Large intestine (tissue), 12 donors: ENCODE data around the gene SPATC1L. TPM values are rescaled to one million over a fixed set of nuclear protein-coding genes. Genes with fewer than 3 reads are reported as not detected.
"Not testable (repeated sequence)": the region's sequence is repeated elsewhere in the genome, so short reads cannot be mapped to it uniquely, and the experiment has no call there.

Experiments used
- DNase-seq, 2 donors: peaks; one replicate each; pipeline versions ENCODE4 v3.0.0 to v3.0.0-alpha.2; 2013
- H3K27ac ChIP-seq: one replicate; pipeline ENCODE4 v1.5.1; 2013; ENCODE audit warnings: low read length
- H3K27me3 ChIP-seq: 2 replicates; pipeline ENCODE4 v1.6.1; 2013; ENCODE audit warnings: low read length; ENCODE audit not compliant: control insufficient read depth, insufficient read depth
- H3K36me3 ChIP-seq: 2 replicates; pipeline ENCODE4 v1.6.1; 2013; ENCODE audit warnings: low read length; ENCODE audit not compliant: control insufficient read depth, insufficient read depth
- H3K4me1 ChIP-seq: one replicate; pipeline ENCODE4 v1.6.1; 2013; ENCODE audit warnings: low read length; ENCODE audit not compliant: control insufficient read depth, insufficient read depth
- H3K4me3 ChIP-seq: one replicate; pipeline ENCODE4 v1.5.1; 2013; ENCODE audit warnings: low read length
- H3K9me3 ChIP-seq: one replicate; pipeline ENCODE4 v1.6.1; 2013; ENCODE audit warnings: mild to moderate bottlenecking, low read depth, low read length, moderate library complexity; ENCODE audit not compliant: control insufficient read depth
- WGBS: methylation state at CpG from one replicate; pipeline ENCODE4 v1.1.5; 2013; ENCODE audit warnings: low lambda C conversion rate; ENCODE audit not compliant: insufficient coverage; 5-methylcytosine and 5-hydroxymethylcytosine counted together
- long read RNA-seq, 11 donors: transcript quantifications; one replicate each; lab custom pipeline, GENCODE V29; 2026
- polyA plus RNA-seq: library from polyadenylated mRNA; unstranded; fragments of 120-200 nt; gene quantifications from one replicate; pipeline ENCODE4 v1.2.1, GENCODE V29; 2013

Gene SPATC1L
- 13.2 TPM for polyA plus RNA-seq
- long read RNA-seq, donor 1, transcript SPATC1L-202 (4 exons, 1,182 nt): major isoform, 5 of 5 reads
- long read RNA-seq, donor 1, partial matches to known transcripts: 0 of 5 reads
- long read RNA-seq, donor 1, other reads (novel, unspliced or antisense): 0 of 5 reads
- long read RNA-seq, donor 2, transcript SPATC1L-202 (4 exons, 1,182 nt): major isoform, 6 of 6 reads
- long read RNA-seq, donor 2, partial matches to known transcripts: 0 of 6 reads
- long read RNA-seq, donor 2, other reads (novel, unspliced or antisense): 0 of 6 reads
- long read RNA-seq, donor 3, transcript SPATC1L-202 (4 exons, 1,182 nt): major isoform, 9 of 9 reads
- long read RNA-seq, donor 3, partial matches to known transcripts: 0 of 9 reads
- long read RNA-seq, donor 3, other reads (novel, unspliced or antisense): 0 of 9 reads
- long read RNA-seq, donor 4: 0 reads
- long read RNA-seq, donor 5, partial matches to known transcripts: 0 of 3 reads
- long read RNA-seq, donor 5, other reads (novel, unspliced or antisense): 0 of 3 reads
- long read RNA-seq, donor 6, transcript SPATC1L-202 (4 exons, 1,182 nt): major isoform, 10 of 10 reads
- long read RNA-seq, donor 6, partial matches to known transcripts: 0 of 10 reads
- long read RNA-seq, donor 6, other reads (novel, unspliced or antisense): 0 of 10 reads
- long read RNA-seq, donor 7, partial matches to known transcripts: 0 of 4 reads
- long read RNA-seq, donor 7, other reads (novel, unspliced or antisense): 0 of 4 reads
- long read RNA-seq, donor 8, transcript SPATC1L-202 (4 exons, 1,182 nt): major isoform, 11 of 11 reads
- long read RNA-seq, donor 8, partial matches to known transcripts: 0 of 11 reads
- long read RNA-seq, donor 8, other reads (novel, unspliced or antisense): 0 of 11 reads
- long read RNA-seq, donor 9, partial matches to known transcripts: 0 of 3 reads
- long read RNA-seq, donor 9, other reads (novel, unspliced or antisense): 0 of 3 reads
- long read RNA-seq, donor 10, transcript SPATC1L-202 (4 exons, 1,182 nt): major isoform, 8 of 8 reads
- long read RNA-seq, donor 10, partial matches to known transcripts: 0 of 8 reads
- long read RNA-seq, donor 10, other reads (novel, unspliced or antisense): 0 of 8 reads
- long read RNA-seq, donor 11, transcript SPATC1L-202 (4 exons, 1,182 nt): major isoform, 6 of 6 reads
- long read RNA-seq, donor 11, partial matches to known transcripts: 0 of 6 reads
- long read RNA-seq, donor 11, other reads (novel, unspliced or antisense): 0 of 6 reads

- DNase-seq: peak; percentile 66 to 88
- peak within 1 kb of the TSS; percentile 97 for H3K27ac ChIP-seq
- H3K4me3 ChIP-seq: peak within 1 kb of the TSS; percentile 85
- no peaks in the 10 kb centered on the region for H3K4me1 ChIP-seq
- no peaks in the 10 kb centered on the region for H3K36me3 ChIP-seq
- H3K27me3 ChIP-seq: no peaks in the 10 kb centered on the region
- H3K9me3 ChIP-seq: peaks cover 7% of the 10 kb centered on the region
- no CpG with 5 or more reads among the region's 24 CpGs for WGBS
Measured at GRCh38 chr21:46183910-46184624, at the start of gene SPATC1L. TSS of gene SPATC1L (minus strand) at chr21:46184459. CDS start at chr21:46182816, 1,643 bp downstream.

- no peaks in the 10 kb centered on the region for H3K27me3 ChIP-seq
- H3K9me3 ChIP-seq: no peaks in the 10 kb centered on the region
- peaks cover 24% of the 10 kb centered on the region for H3K36me3 ChIP-seq
- no peak for DNase-seq
- peaks cover 6% of the 10 kb centered on the region for H3K4me1 ChIP-seq
- peak overlapping the region; percentile 55 for H3K4me3 ChIP-seq
- H3K27ac ChIP-seq: no peak overlapping the region
- no CpG with 5 or more reads among the region's 6 CpGs for WGBS
Measured at GRCh38 chr21:46229923-46230260, 45.6 kb upstream of the SPATC1L start.

- Histone ChIP-seq H3K27me3 (no peaks in the 10 kb centered on the region), H3K36me3 (peaks cover 18% of the 10 kb centered on the region), H3K9me3 (no peaks in the 10 kb centered on the region), H3K27ac (no peak overlapping the region), H3K4me3 (peak overlapping the region; percentile 55), H3K4me1 (peaks cover 6% of the 10 kb centered on the region)
- no CpG with 5 or more reads among the region's 72 CpGs for WGBS
- DNase-seq: peak; percentile 31 to 63
Measured at GRCh38 chr21:46229133-46229922, 45.1 kb upstream of the SPATC1L start.

- no CpG with 5 or more reads among the region's 77 CpGs for whole genome bisulfite sequencing
- Histone ChIP-seq H3K9me3 (no peaks in the 10 kb centered on the region), H3K36me3 (peaks cover 14% of the 10 kb centered on the region), H3K4me1 (peaks cover 6% of the 10 kb centered on the region), H3K4me3 (peak within 1 kb of the TSS; percentile 82), H3K27me3 (no peaks in the 10 kb centered on the region), H3K27ac (peak within 1 kb of the TSS; percentile 56)
- peak; percentile 98 to 99 for DNase-seq
Measured at GRCh38 chr21:46228345-46229051, 44.2 kb upstream of the SPATC1L start, which contains the start of gene LSS. TSS of gene LSS (minus strand) at chr21:46228774. CDS start at chr21:46228745, 29 bp downstream.

GRCh38 chr21:46227811-46228344 is 43.6 kb upstream of the SPATC1L start:
- peak overlapping the region; percentile 56 for H3K27ac ChIP-seq
- DNase-seq: no peak
- WGBS: no CpG with 5 or more reads among the region's 20 CpGs

GRCh38 chr21:46226920-46227599 is 42.8 kb upstream of the SPATC1L start:
- no peak overlapping the region for H3K27ac ChIP-seq
- H3K9me3 ChIP-seq: no peaks in the 10 kb centered on the region
- DNase-seq: peak in 1 of 2 donors; percentile 16
- H3K4me1 ChIP-seq: peaks cover 6% of the 10 kb centered on the region
- H3K4me3 ChIP-seq: no peak overlapping the region
- peaks cover 16% of the 10 kb centered on the region for H3K36me3 ChIP-seq
- H3K27me3 ChIP-seq: no peaks in the 10 kb centered on the region
- 100% methylated on average over 1 of the region's 4 CpGs for WGBS

More at GRCh38 chr21:46227811-46228344, 43.6 kb upstream of the SPATC1L start:
- H3K9me3 ChIP-seq: no peaks in the 10 kb centered on the region
- H3K4me3 ChIP-seq: peak overlapping the region; percentile 82
- peaks cover 10% of the 10 kb centered on the region for H3K36me3 ChIP-seq
- H3K27me3 ChIP-seq: no peaks in the 10 kb centered on the region
- H3K4me1 ChIP-seq: peaks cover 6% of the 10 kb centered on the region

GRCh38 chr21:46226146-46226545 is 41.9 kb upstream of the SPATC1L start:
- H3K27ac ChIP-seq: no peak overlapping the region
- WGBS: no CpG with 5 or more reads among the region's 1 CpG
- no peak overlapping the region for H3K4me3 ChIP-seq
- H3K9me3 ChIP-seq: no peaks in the 10 kb centered on the region
- DNase-seq: no peak
- H3K4me1 ChIP-seq: peaks cover 6% of the 10 kb centered on the region
- no peaks in the 10 kb centered on the region for H3K27me3 ChIP-seq
- H3K36me3 ChIP-seq: peaks cover 15% of the 10 kb centered on the region

- not testable (repeated sequence) for H3K4me3 ChIP-seq, H3K9me3 ChIP-seq, H3K4me1 ChIP-seq, H3K27me3 ChIP-seq, H3K27ac ChIP-seq, DNase-seq
- H3K36me3 ChIP-seq: peaks cover 26% of the 10 kb centered on the region
- no CpG with 5 or more reads among the region's 18 CpGs for WGBS
Measured at GRCh38 chr21:46223661-46224060, 39.4 kb upstream of the SPATC1L start.
